ENCODE results near the gene GMPR2. TPM values are rescaled to one million over a fixed set of nuclear protein-coding genes. Genes with fewer than 3 reads are reported as not detected.

GMPR2 gene
- total RNA-seq, 1 donor from 2014 or later, result 61.7 TPM

DNA sequence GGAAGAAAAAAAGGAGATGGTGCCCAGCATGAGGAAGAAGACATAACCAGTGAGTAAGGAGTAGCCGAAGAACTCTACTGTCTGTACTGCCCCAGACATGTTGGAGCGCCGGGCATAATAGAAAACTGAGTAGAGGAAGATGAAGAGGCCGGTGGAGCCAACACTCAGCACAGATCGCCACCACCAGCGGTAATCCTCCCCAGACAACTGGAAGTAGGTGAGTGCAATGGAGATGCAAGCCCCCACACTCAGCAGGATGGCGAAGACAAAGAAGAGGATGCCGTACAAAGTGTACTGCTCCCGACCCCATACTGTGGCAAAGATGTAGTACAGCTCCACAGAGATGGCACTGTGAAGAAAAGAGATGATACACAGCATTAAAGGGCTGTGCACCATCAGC is 43.3 kb upstream of the GMPR2 start:
- Mint-ChIP-seq H3K9me3 (ENCODE audit: unreplicated experiment) (no peaks in the 10 kb centered on the region), H3K36me3 (ENCODE audit: unreplicated experiment) (peaks cover 15% of the 10 kb centered on the region), H3K27me3 (ENCODE audit: unreplicated experiment) (no peaks in the 10 kb centered on the region), H3K4me1 (ENCODE audit: unreplicated experiment) (peaks cover 30% of the 10 kb centered on the region), H3K4me3 (ENCODE audit: unreplicated experiment) (no peak overlapping the region), H3K27ac (ENCODE audit: unreplicated experiment) (peak overlapping the region; percentile 89)
- DNase-seq (ENCODE audit: extremely low spot score, unreplicated experiment), result no peak
- TF ChIP-seq, protein P1, sequence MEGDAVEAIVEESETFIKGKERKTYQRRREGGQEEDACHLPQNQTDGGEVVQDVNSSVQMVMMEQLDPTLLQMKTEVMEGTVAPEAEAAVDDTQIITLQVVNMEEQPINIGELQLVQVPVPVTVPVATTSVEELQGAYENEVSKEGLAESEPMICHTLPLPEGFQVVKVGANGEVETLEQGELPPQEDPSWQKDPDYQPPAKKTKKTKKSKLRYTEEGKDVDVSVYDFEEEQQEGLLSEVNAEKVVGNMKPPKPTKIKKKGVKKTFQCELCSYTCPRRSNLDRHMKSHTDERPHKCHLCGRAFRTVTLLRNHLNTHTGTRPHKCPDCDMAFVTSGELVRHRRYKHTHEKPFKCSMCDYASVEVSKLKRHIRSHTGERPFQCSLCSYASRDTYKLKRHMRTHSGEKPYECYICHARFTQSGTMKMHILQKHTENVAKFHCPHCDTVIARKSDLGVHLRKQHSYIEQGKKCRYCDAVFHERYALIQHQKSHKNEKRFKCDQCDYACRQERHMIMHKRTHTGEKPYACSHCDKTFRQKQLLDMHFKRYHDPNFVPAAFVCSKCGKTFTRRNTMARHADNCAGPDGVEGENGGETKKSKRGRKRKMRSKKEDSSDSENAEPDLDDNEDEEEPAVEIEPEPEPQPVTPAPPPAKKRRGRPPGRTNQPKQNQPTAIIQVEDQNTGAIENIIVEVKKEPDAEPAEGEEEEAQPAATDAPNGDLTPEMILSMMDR (IDR thresholded peaks at IDR 0.05), result no peak

DNA sequence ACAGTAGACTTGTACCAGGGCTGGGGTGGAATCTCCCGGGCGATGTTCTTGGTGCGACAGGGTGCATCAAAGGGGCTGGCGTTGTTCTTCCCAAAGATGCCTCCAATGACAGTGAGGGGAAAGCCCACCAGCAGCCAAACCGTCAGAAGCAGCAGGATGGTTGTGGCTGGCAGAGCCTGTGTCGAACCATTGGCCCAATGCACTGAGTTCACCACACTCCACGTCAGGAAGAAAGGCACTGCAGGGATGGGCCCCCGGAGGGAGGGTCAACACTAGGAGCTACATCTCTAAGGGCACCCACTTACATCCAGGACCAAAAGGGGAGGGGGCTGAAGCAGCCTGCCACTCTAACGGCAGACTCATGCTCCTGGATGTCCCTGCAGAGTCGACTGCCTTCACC is 42.3 kb upstream of the GMPR2 start:
- TF ChIP-seq, protein P1 (IDR thresholded peaks at IDR 0.05), result no peak
- no peaks in the 10 kb centered on the region for H3K27me3 Mint-ChIP-seq (ENCODE audit: unreplicated experiment)
- peaks cover 15% of the 10 kb centered on the region for H3K36me3 Mint-ChIP-seq (ENCODE audit: unreplicated experiment)
- H3K27ac Mint-ChIP-seq (ENCODE audit: unreplicated experiment), result peak overlapping the region; percentile 27
- H3K9me3 Mint-ChIP-seq (ENCODE audit: unreplicated experiment), result no peaks in the 10 kb centered on the region
- DNase-seq (ENCODE audit: extremely low spot score, unreplicated experiment), result no peak
- peaks cover 36% of the 10 kb centered on the region for H3K4me1 Mint-ChIP-seq (ENCODE audit: unreplicated experiment)
- no peak overlapping the region for H3K4me3 Mint-ChIP-seq (ENCODE audit: unreplicated experiment)

DNA sequence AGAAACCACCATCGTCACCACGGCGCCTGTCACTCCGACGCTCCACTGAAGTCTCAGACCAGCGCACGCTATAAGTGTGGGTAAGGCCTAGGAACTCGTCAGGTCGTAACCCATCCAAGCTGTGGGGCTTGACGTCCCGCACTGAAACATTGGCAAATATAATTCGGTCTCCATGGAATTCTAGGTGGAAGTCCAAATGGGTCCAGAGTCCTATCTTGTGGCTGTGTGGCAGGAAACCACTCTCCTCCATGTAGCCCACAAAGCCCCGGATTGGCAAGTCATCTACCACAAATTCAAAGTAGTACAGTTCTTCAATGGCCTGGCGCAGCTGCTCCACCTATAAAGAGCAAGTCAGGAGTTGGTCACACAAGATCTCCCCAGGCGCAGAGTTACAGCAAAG is 39.8 kb upstream of the GMPR2 start:
- peaks cover 39% of the 10 kb centered on the region for H3K4me1 Mint-ChIP-seq (ENCODE audit: unreplicated experiment)
- DNase-seq (ENCODE audit: extremely low spot score, unreplicated experiment), result no peak
- no peak overlapping the region for H3K27ac Mint-ChIP-seq (ENCODE audit: unreplicated experiment)
- H3K27me3 Mint-ChIP-seq (ENCODE audit: unreplicated experiment), result no peaks in the 10 kb centered on the region
- TF ChIP-seq, protein P1 (IDR thresholded peaks at IDR 0.05), result no peak
- no peaks in the 10 kb centered on the region for H3K9me3 Mint-ChIP-seq (ENCODE audit: unreplicated experiment)
- no peak overlapping the region for H3K4me3 Mint-ChIP-seq (ENCODE audit: unreplicated experiment)
- peaks cover 15% of the 10 kb centered on the region for H3K36me3 Mint-ChIP-seq (ENCODE audit: unreplicated experiment)

DNA sequence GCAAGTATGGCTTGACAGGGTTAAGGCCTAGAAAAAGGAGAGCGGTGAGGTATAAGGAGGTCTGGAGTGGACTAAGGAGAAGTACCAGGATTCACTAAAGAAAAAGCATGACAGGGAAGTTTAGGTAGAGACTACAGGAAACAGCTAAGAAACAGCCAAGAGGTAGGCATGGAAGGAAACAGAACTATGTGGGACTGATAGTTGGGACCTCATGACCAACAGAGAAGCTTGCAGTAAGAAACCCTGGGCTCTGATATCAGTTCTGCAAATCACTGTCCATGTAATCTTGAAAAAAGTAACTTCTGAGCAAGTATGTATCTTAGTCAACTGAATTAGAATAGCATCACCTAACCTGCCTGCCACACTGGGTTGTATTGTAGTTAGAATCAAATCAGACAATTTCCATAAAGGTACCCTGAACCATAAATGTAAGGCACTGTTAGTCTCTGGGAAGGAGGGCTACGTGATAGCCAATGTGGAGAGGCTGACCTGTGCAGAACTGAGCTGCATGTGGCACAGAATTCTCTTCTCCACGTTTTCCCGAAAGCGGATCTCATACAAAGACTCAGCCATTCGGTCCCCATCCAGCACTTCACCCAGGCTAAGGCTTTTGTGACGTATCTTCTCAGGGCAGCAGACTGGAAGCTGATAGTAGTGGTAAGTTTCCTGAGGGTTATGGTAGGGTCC is 38.4 kb upstream of the GMPR2 start:
- peak overlapping the region; percentile 88 for H3K4me3 Mint-ChIP-seq (ENCODE audit: unreplicated experiment)
- peaks cover 38% of the 10 kb centered on the region for H3K4me1 Mint-ChIP-seq (ENCODE audit: unreplicated experiment)
- TF ChIP-seq, protein P1 (IDR thresholded peaks at IDR 0.05), result no peak
- H3K36me3 Mint-ChIP-seq (ENCODE audit: unreplicated experiment), result peaks cover 20% of the 10 kb centered on the region
- H3K27ac Mint-ChIP-seq (ENCODE audit: unreplicated experiment), result peak overlapping the region; percentile 95
- no peaks in the 10 kb centered on the region for H3K9me3 Mint-ChIP-seq (ENCODE audit: unreplicated experiment)
- no peaks in the 10 kb centered on the region for H3K27me3 Mint-ChIP-seq (ENCODE audit: unreplicated experiment)
- DNase-seq (ENCODE audit: extremely low spot score, unreplicated experiment), result no peak

DNA sequence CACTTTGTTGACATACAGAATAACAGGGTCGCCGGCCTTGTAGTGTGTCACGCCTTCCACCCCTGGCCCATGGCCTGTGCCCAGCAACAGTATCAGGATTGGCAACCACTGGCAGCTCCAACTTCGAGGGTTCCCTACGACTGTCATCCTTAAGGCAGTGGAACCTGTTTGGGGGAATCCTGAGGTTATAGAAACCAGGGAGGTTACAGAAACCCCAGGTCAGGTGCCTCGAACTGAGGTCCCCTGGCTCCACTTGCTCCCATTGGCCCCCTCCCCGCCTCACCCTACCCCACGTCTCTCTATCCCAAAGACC is 37.9 kb upstream of the GMPR2 start:
- TF ChIP-seq, protein P1 (IDR thresholded peaks at IDR 0.05), result no peak
- DNase-seq (ENCODE audit: extremely low spot score, unreplicated experiment), result no peak
- Mint-ChIP-seq H3K36me3 (ENCODE audit: unreplicated experiment) (peaks cover 20% of the 10 kb centered on the region), H3K27me3 (ENCODE audit: unreplicated experiment) (no peaks in the 10 kb centered on the region), H3K9me3 (ENCODE audit: unreplicated experiment) (no peaks in the 10 kb centered on the region), H3K4me1 (ENCODE audit: unreplicated experiment) (peaks cover 37% of the 10 kb centered on the region), H3K4me3 (ENCODE audit: unreplicated experiment) (peak overlapping the region; percentile 88), H3K27ac (ENCODE audit: unreplicated experiment) (peak overlapping the region; percentile 95)

Data from osteocyte (in vitro differentiated cells).